ENCODE data around the gene SLC39A11.

Gene SLC39A11

DNA sequence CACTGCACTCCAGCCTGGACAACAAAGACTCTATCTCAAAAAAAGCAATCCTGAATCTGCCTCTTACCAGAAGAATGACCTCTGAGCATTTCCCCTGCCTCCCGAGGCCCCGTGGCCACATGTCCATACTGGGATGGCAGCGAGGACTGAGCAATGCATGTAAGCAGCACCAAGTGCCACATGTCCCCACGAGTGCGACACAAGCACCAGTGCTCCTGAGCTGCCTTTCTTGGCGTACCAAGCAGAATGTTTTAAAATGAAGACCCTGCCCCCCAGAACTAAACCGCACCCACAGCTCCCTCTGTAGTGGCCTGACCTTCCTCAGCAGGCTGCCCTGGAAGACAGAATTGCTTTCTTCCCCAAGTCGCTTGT, 373.3 kb downstream of the SLC39A11 start:
- no peaks in the 10 kb centered on the region for H4K20me1 ChIP-seq (ENCODE audit: insufficient read depth)
- no peak overlapping the region for H3K9ac ChIP-seq

DNA sequence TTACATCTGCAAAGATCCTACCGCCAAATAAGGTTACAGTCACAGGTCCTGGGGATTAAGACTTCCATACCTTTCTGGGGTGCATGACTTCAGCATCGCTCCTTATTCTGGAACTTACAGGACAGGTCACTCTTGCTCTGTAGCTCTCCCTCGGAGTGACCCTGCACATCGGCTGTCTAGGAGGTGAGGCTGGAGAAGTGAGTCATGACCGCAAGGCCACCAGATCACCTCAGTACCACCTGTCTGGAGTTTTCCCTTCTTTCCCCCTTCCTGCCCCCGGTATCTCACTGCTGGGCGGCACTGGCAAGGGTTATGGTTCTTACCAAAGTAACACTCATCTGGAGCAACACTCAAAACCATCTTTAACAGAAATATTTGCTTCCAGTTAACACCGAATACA, 374.8 kb downstream of the SLC39A11 start:
- H3K27me3 ChIP-seq (ENCODE audit: insufficient read depth, low read depth), result no peaks in the 10 kb centered on the region
- TF ChIP-seq, protein P1, sequence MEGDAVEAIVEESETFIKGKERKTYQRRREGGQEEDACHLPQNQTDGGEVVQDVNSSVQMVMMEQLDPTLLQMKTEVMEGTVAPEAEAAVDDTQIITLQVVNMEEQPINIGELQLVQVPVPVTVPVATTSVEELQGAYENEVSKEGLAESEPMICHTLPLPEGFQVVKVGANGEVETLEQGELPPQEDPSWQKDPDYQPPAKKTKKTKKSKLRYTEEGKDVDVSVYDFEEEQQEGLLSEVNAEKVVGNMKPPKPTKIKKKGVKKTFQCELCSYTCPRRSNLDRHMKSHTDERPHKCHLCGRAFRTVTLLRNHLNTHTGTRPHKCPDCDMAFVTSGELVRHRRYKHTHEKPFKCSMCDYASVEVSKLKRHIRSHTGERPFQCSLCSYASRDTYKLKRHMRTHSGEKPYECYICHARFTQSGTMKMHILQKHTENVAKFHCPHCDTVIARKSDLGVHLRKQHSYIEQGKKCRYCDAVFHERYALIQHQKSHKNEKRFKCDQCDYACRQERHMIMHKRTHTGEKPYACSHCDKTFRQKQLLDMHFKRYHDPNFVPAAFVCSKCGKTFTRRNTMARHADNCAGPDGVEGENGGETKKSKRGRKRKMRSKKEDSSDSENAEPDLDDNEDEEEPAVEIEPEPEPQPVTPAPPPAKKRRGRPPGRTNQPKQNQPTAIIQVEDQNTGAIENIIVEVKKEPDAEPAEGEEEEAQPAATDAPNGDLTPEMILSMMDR (conservative IDR thresholded peaks at IDR 0.05; ENCODE audit: low read depth, low read length), result no peak
- no peak overlapping the region for H2AFZ ChIP-seq (ENCODE audit: low read depth)
- no peaks in the 10 kb centered on the region for H3K36me3 ChIP-seq (ENCODE audit: insufficient read depth)
- H3K4me2 ChIP-seq, result no peak overlapping the region
- H4K20me1 ChIP-seq (ENCODE audit: insufficient read depth), result no peaks in the 10 kb centered on the region
- no peaks in the 10 kb centered on the region for H3K4me1 ChIP-seq (ENCODE audit: low read depth, poor library complexity, severe bottlenecking)
- no peaks in the 10 kb centered on the region for H3K79me2 ChIP-seq (ENCODE audit: insufficient read depth, low read depth)
- H3K9ac ChIP-seq, result no peak overlapping the region
- no peak overlapping the region for H3K4me3 ChIP-seq (IDR thresholded peaks at IDR 0.05; ENCODE audit: insufficient read depth, low read depth, low read length)
- H3K27ac ChIP-seq, result no peak overlapping the region

More for the DNA sequence above, 373.3 kb downstream of the SLC39A11 start:
- no peak overlapping the region for H3K4me2 ChIP-seq
- TF ChIP-seq, protein P1 (conservative IDR thresholded peaks at IDR 0.05; ENCODE audit: low read depth, low read length), result no peak
- no peak overlapping the region for H3K4me3 ChIP-seq (IDR thresholded peaks at IDR 0.05; ENCODE audit: insufficient read depth, low read depth, low read length)
- no peak overlapping the region for H2AFZ ChIP-seq (ENCODE audit: low read depth)
- no peaks in the 10 kb centered on the region for H3K79me2 ChIP-seq (ENCODE audit: insufficient read depth, low read depth)
- H3K27me3 ChIP-seq (ENCODE audit: insufficient read depth, low read depth), result no peaks in the 10 kb centered on the region
- no peak overlapping the region for H3K27ac ChIP-seq
- no peaks in the 10 kb centered on the region for H3K36me3 ChIP-seq (ENCODE audit: insufficient read depth)
- H3K4me1 ChIP-seq (ENCODE audit: low read depth, poor library complexity, severe bottlenecking), result no peaks in the 10 kb centered on the region

DNA sequence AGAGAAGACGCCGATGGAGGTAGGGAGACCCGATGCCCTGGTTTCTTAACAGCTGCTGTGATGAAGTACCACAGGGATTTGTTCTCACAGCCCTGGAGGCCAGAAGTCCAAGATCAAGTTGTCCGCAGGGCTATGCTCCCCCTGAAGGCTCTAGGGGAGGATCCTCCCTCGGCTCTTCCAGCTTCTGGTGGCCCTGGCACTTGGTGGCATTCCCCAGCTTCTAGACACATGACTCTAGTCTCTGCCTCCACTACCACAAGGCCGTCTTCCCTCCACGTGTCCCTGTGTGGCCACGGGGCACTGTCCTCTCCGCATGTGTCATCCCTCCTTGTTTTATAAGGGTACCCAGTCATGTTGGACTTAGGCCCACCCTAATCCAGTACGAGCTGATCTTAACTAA, 375.2 kb downstream of the SLC39A11 start:
- no peak overlapping the region for H3K4me3 ChIP-seq (IDR thresholded peaks at IDR 0.05; ENCODE audit: insufficient read depth, low read depth, low read length)
- TF ChIP-seq, protein P1 (conservative IDR thresholded peaks at IDR 0.05; ENCODE audit: low read depth, low read length), result no peak
- H3K4me1 ChIP-seq (ENCODE audit: low read depth, poor library complexity, severe bottlenecking), result no peaks in the 10 kb centered on the region
- no peaks in the 10 kb centered on the region for H4K20me1 ChIP-seq (ENCODE audit: insufficient read depth)
- H3K27ac ChIP-seq, result no peak overlapping the region
- no peaks in the 10 kb centered on the region for H3K27me3 ChIP-seq (ENCODE audit: insufficient read depth, low read depth)
- no peak overlapping the region for H3K9ac ChIP-seq
- no peak overlapping the region for H2AFZ ChIP-seq (ENCODE audit: low read depth)
- H3K79me2 ChIP-seq (ENCODE audit: insufficient read depth, low read depth), result no peaks in the 10 kb centered on the region
- H3K36me3 ChIP-seq (ENCODE audit: insufficient read depth), result no peaks in the 10 kb centered on the region
- no peak overlapping the region for H3K4me2 ChIP-seq

DNA sequence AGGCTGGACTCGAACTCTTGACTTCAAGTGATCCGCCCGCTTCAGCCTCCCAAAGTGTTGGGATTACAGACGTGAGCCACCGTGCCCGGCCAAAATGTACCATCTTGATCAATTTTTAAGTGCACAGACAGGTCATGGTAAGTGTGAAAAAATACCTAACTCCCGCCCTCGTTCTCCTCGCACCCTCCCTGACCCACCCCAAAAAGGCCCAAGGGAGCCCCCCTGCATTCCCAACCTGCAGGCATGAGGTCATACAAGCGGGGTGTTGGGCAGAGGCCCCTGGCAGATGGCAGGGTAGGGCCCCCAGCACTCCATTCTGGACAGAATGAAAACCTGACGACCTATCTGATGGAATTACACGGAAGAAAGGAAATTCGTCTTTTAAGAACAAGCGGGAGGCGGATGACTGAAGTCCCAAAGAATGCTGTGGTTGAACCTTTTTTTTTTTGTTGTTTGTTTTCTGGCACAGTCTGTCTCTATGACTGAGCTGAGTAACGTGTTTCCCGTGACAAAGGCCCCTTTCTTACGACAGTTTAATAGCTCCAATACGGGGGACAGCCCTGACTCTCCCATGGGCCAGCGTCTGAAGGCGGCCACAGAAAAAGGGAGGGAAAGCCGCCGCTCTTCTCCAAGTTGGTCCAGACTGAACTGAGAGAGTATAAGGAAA, 376.4 kb downstream of the SLC39A11 start:
- TF ChIP-seq, protein P1 (conservative IDR thresholded peaks at IDR 0.05; ENCODE audit: low read depth, low read length), result no peak
- no peak overlapping the region for H3K9ac ChIP-seq
- no peaks in the 10 kb centered on the region for H3K27me3 ChIP-seq (ENCODE audit: insufficient read depth, low read depth)
- no peaks in the 10 kb centered on the region for H3K4me1 ChIP-seq (ENCODE audit: low read depth, poor library complexity, severe bottlenecking)
- H3K4me3 ChIP-seq (IDR thresholded peaks at IDR 0.05; ENCODE audit: insufficient read depth, low read depth, low read length), result no peak overlapping the region
- no peaks in the 10 kb centered on the region for H4K20me1 ChIP-seq (ENCODE audit: insufficient read depth)
- no peak overlapping the region for H3K27ac ChIP-seq
- no peaks in the 10 kb centered on the region for H3K79me2 ChIP-seq (ENCODE audit: insufficient read depth, low read depth)
- no peak overlapping the region for H2AFZ ChIP-seq (ENCODE audit: low read depth)
- no peak overlapping the region for H3K4me2 ChIP-seq
- H3K36me3 ChIP-seq (ENCODE audit: insufficient read depth), result no peaks in the 10 kb centered on the region
